Colon (tissue), 2 donors: ENCODE data around the gene CREB3L1.

ENCODE experiments used
- FAIRE-seq: peaks from 2 replicates; lab custom pipeline; 2012; peaks lifted over from hg19 to GRCh38; lab: Jason Lieb, UNC
- donor health status: control.
- donor health status: control.

The CREB3L1 gene

GRCh38 chr11:46364791-46365190 is 87.3 kb downstream of the CREB3L1 start:
- no peak for FAIRE-seq

- FAIRE-seq, result no peak
These were observed 88.8 kb downstream of the CREB3L1 start for GRCh38 chr11:46366260-46366659.

GRCh38 chr11:46366661-46367161 is 89.2 kb downstream of the CREB3L1 start:
- FAIRE-seq, result no peak

- no peak for FAIRE-seq
These were observed 89.9 kb downstream of the CREB3L1 start for GRCh38 chr11:46367244-46367915.

GRCh38 chr11:46367916-46368267 is 90.4 kb downstream of the CREB3L1 start:
- FAIRE-seq, result no peak

- FAIRE-seq, result no peak
These were observed 92.1 kb downstream of the CREB3L1 start for GRCh38 chr11:46369458-46370152.

- FAIRE-seq, result no peak
These were observed 92.8 kb downstream of the CREB3L1 start for GRCh38 chr11:46370253-46370652.
